Osteoblast (primary cell): ENCODE measurements around the gene GPR173. TPM values are rescaled to one million over a fixed set of nuclear protein-coding genes. Genes with fewer than 3 reads are reported as not detected.

ENCODE experiments used
- DNase-seq: peaks from one replicate; pipeline ENCODE4 v3.0.0; 2011; ENCODE audit warnings: low spot score, mixed read lengths; ENCODE audit not compliant: insufficient read length; ENCODE audit errors: missing footprints
- H2AFZ ChIP-seq: 2 replicates; pipeline ENCODE4 v1.6.0; 2011; ENCODE audit warnings: mild to moderate bottlenecking, low read length
- H3K27ac ChIP-seq: 2 replicates; pipeline ENCODE4 v1.5.1; 2011; ENCODE audit warnings: mild to moderate bottlenecking, low read depth, low read length, moderate library complexity
- H3K27me3 ChIP-seq: 2 replicates; pipeline ENCODE4 v1.6.0; 2012; ENCODE audit warnings: mild to moderate bottlenecking, control low read depth, inconsistent platforms, low read length, moderate library complexity; ENCODE audit not compliant: insufficient read depth
- H3K36me3 ChIP-seq: 2 replicates; pipeline ENCODE4 v1.5.1; 2011; ENCODE audit warnings: mild to moderate bottlenecking, low read length, control low read depth, moderate library complexity; ENCODE audit not compliant: insufficient read depth
- H3K4me1 ChIP-seq: 2 replicates; pipeline ENCODE4 v1.5.1; 2011; ENCODE audit warnings: mild to moderate bottlenecking, low read length, control low read depth, moderate library complexity; ENCODE audit not compliant: insufficient read depth
- H3K4me2 ChIP-seq: 2 replicates; pipeline ENCODE4 v1.6.0; 2011; ENCODE audit warnings: mild to moderate bottlenecking, low read length; ENCODE audit not compliant: insufficient read depth
- H3K4me3 ChIP-seq: fragments of 200-600 bp; sonication (generic); 3 replicates; pipeline ENCODE4 v1.5.1; 2012; ENCODE audit warnings: mild to moderate bottlenecking, low read length, inconsistent platforms; ENCODE audit not compliant: insufficient read depth
- H3K79me2 ChIP-seq: 2 replicates; pipeline ENCODE4 v1.6.0; 2012; ENCODE audit warnings: mild to moderate bottlenecking, low read length, control low read depth, inconsistent platforms; ENCODE audit not compliant: insufficient read depth
- H3K9me3 ChIP-seq: 2 replicates; pipeline ENCODE4 v1.5.1; 2011; ENCODE audit warnings: low read depth, low read length, control low read depth
- H4K20me1 ChIP-seq: 2 replicates; pipeline ENCODE4 v1.6.0; 2012; ENCODE audit warnings: mild to moderate bottlenecking, low read length, control low read depth; ENCODE audit not compliant: insufficient read depth
- CTCF ChIP-seq: IDR thresholded peaks from 2 replicates; pipeline ENCODE4 v1.5.1; 2011; ENCODE audit warnings: mild to moderate bottlenecking, low read depth, low read length, moderate library complexity; ENCODE audit errors: extremely low read depth
- total RNA-seq: library from RNA; depleted of rRNA; stranded (reverse); fragments of >200 nt; gene quantifications from 2 replicates; pipeline ENCODE4 v1.2.3, GENCODE V29; 2012

Gene GPR173
- total RNA-seq, 1 donor = 2.2 TPM

GRCh38 chrX:53076671-53077070 is 28.1 kb downstream of the GPR173 start:
- peaks cover 3% of the 10 kb centered on the region for H4K20me1 ChIP-seq
- TF ChIP-seq CTCF = no peak
- H3K4me2 ChIP-seq = no peak overlapping the region
- H3K4me1 ChIP-seq = peaks cover 8% of the 10 kb centered on the region
- no peak for DNase-seq
- no peaks in the 10 kb centered on the region for H3K9me3 ChIP-seq
- no peaks in the 10 kb centered on the region for H3K36me3 ChIP-seq
- no peak overlapping the region for H3K27ac ChIP-seq
- peaks cover 2% of the 10 kb centered on the region for H3K27me3 ChIP-seq
- H3K79me2 ChIP-seq = peaks cover 3% of the 10 kb centered on the region
- H3K4me3 ChIP-seq = no peak overlapping the region
- no peak overlapping the region for H2AFZ ChIP-seq

- peaks cover 1% of the 10 kb centered on the region for H3K79me2 ChIP-seq
- no peak overlapping the region for H3K4me2 ChIP-seq
- peaks cover 5% of the 10 kb centered on the region for H3K4me1 ChIP-seq
- TF ChIP-seq CTCF = no peak
- H3K4me3 ChIP-seq = no peak overlapping the region
- H3K27me3 ChIP-seq = peaks cover 2% of the 10 kb centered on the region
- DNase-seq = no peak
- no peaks in the 10 kb centered on the region for H3K36me3 ChIP-seq
- no peaks in the 10 kb centered on the region for H3K9me3 ChIP-seq
- H3K27ac ChIP-seq = no peak overlapping the region
- no peak overlapping the region for H2AFZ ChIP-seq
- no peaks in the 10 kb centered on the region for H4K20me1 ChIP-seq
Measured at GRCh38 chrX:53077207-53078197, 28.9 kb downstream of the GPR173 start.

- peaks cover 14% of the 10 kb centered on the region for H4K20me1 ChIP-seq
- H3K27ac ChIP-seq = no peak overlapping the region
- no peak for DNase-seq
- peaks cover under 1% of the 10 kb centered on the region for H3K36me3 ChIP-seq
- TF ChIP-seq CTCF = no peak
- H3K4me2 ChIP-seq = no peak overlapping the region
- H3K79me2 ChIP-seq = peaks cover 16% of the 10 kb centered on the region
- no peaks in the 10 kb centered on the region for H3K27me3 ChIP-seq
- peaks cover 13% of the 10 kb centered on the region for H3K4me1 ChIP-seq
- no peak overlapping the region for H2AFZ ChIP-seq
- H3K9me3 ChIP-seq = no peaks in the 10 kb centered on the region
- no peak overlapping the region for H3K4me3 ChIP-seq
Measured at GRCh38 chrX:53078943-53079342, 30.4 kb downstream of the GPR173 start.
